SH-SY5Y (cell line): ENCODE measurements around the gene CCK.

ENCODE experiments used
- GATA2 ChIP-seq: IDR thresholded peaks from 2 replicates; pipeline ENCODE4 v1.6.1; 2011; ENCODE audit warnings: mild to moderate bottlenecking, low read depth, low read length
- GATA3 ChIP-seq: IDR thresholded peaks from 2 replicates; pipeline ENCODE4 v1.6.1; 2011; ENCODE audit warnings: low read depth, mild to moderate bottlenecking, low read length, moderate library complexity

The CCK gene

DNA sequence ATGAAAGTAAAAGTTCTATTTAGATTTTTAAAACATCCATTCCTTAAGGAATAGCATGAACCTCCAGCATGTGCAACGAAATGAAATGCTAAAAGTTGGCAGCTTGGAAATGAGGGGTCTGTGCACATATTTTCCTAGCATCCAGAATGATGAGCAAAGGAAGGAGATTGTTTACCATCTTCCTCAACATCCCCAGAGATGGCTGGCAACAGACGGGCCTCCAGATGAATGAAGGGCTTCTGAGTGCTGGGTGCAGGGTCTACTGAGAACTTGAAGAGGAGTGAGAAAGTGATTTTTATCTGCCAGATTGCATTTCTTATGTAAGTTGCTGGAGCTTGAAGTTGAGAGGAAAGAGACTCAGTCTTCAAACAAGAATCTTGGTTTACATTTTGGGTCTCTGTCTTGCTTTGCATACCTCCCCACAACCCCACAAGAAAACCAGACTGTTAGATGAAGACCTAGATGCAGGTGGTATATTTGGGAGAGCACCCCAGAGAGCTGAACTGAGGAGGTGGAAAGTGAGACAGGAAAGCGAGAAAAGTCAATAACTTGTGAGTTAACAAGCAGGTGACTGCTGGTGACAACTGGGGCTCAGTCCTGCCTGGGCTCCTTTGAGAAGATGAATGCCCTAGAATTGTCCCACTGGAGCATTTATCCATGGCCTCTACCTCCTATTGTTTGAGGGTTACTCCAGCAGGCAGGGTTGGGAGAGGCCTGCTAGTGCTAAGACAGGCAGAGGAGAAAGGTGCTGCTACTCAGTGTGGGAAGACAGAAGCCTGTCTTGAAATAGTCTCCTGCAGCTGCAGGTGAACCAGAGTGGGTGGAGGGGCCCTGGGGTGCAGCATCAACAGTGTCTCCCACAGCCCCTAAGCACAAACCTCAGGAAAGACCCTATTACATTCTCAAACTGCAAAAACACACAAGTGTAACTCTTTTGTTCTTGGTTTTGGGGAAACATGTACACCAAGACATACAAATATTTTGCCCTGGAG is 10.5 kb upstream of the CCK start:
- no peak for TF ChIP-seq GATA3
- TF ChIP-seq GATA2 = no peak

DNA sequence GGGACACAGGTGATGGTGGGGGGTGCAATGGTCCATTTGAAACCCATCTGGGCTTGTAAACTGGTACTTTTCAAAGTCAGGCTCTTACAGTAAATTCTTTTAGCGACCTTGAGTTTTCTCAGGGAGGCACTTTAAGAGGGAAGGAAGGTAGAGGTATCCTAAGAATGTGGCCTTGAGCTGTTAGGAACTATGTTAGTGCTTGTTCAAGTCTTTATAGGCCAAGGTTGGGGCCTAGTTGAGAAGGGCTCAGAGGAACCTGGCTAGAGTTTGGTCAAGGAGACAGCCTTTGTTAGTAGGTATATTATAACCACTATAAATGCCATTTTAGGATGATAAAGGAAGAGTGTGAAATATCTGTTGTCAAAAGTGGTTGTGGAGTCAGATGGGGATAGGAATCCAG is 9.2 kb upstream of the CCK start:
- TF ChIP-seq GATA3 (no peak), GATA2 (no peak)

DNA sequence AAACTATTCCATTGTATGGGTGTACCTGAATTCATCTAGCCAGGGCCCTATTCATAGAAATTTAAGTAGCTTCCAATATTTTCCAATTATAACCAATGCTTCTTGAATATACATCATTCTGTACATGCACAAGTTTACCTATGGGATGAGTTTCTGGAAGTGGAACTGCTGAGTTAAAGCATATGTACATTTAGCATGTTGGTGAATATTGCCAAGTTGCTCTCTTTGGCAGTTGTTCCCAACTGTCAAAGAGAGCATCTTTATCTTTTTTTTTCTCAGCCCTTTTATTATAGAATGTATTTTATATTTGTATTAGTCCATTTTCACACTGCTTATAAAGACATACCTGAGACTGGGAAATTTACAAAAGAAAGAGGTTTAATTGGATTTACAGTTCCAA is 8.3 kb upstream of the CCK start:
- TF ChIP-seq GATA3 = no peak
- TF ChIP-seq GATA2 = no peak

DNA sequence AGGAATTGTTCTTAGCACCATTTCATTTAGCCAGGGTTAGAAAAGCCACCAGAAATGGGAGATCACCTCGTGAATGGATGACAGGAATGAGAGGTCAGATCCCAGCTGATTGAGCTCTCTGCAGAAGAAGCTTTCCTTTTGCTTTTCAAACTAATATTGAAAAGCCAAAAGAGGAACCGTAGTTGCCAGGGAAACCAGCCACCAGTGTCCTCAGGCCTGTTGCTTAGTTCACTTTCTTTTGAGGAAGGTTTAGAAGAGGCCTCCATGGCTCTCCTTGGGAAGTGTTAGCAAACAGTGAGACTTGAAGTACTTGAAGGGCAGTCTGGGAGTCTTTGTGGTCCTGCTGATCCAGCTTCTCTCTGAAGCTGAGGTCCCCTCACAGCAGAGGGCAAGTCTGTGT is 7.4 kb upstream of the CCK start:
- no peak for TF ChIP-seq GATA2
- TF ChIP-seq GATA3 = no peak

DNA sequence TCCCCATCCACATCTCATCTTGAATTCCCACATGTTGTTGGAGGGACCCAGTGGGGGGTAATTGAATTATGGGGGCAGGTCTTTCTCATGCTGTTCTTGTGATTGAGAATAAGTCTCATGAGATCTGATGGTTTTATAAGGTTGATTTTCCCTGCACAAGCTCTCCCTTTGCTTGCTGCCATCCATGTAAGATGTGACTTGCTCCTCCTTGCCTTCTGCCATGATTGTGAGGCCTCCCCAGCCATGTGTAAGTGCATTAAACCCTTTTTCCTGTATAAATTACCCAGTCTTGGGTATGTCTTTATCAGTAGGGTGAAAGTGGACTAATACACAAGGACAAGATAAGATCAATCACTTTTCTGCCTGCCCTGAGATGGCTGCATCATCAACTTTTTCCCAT is 5.8 kb upstream of the CCK start:
- TF ChIP-seq GATA2 (no peak), GATA3 (no peak)

DNA sequence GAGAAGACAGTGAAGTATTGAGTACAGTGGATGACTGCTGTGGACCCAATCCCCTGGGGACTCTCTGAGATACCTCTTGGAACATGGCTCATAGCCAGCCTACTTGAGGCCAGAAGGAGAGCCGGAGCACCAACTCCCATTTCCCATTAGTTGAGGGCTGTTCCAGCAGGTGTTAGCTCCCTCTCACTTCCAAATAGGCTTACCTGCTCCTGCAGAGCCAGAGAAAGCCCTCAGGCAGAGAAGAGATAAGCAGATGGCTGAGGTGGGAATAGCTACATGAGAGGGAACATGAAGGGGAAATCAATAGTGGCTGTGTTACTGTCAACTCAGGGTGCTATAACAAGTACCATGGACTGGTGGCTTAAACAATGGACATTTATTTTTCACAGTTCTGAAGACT is 4.6 kb upstream of the CCK start:
- TF ChIP-seq GATA2 = no peak

DNA sequence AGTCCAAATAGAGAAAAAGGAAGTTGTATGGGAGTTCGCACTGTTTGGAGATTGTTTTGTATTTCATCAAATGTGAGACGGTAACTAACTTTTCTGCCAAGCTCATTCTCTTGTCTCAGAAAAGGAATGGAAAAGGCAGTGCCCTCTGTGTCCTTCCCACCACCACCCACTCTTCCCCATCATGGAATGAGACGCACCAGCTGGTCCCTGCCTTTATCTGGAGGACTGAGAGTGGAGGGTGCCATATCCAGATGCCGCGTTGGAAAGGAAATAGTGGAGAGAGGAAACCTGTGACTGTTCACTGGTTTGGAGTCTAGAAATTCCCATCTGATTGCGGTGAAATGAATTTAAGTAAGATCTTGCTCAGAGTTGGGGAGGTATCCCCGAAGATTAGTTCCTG is 3.7 kb upstream of the CCK start:
- TF ChIP-seq GATA2 (no peak), GATA3 (no peak)

DNA sequence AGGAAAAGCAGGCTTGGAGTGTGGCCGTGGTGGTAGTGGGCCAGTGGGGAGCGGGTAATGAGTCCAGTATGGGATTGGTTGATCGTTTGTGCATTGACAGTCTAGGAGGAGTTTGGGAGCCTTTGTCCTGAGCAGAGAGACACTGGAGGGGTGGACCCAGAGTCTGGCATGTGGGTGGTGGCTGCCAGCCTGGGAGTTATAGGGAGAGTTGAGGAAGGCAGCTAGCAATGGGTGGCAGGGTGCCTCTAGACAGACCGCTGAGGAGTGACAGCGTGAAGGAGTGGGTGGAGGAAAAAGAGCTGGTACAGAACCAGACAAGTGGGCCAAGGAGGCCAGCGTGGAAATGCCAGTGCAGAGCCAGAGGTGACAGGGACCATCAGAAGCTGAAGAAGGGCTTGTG is 1.9 kb upstream of the CCK start:
- TF ChIP-seq GATA2 = no peak
- no peak for TF ChIP-seq GATA3

DNA sequence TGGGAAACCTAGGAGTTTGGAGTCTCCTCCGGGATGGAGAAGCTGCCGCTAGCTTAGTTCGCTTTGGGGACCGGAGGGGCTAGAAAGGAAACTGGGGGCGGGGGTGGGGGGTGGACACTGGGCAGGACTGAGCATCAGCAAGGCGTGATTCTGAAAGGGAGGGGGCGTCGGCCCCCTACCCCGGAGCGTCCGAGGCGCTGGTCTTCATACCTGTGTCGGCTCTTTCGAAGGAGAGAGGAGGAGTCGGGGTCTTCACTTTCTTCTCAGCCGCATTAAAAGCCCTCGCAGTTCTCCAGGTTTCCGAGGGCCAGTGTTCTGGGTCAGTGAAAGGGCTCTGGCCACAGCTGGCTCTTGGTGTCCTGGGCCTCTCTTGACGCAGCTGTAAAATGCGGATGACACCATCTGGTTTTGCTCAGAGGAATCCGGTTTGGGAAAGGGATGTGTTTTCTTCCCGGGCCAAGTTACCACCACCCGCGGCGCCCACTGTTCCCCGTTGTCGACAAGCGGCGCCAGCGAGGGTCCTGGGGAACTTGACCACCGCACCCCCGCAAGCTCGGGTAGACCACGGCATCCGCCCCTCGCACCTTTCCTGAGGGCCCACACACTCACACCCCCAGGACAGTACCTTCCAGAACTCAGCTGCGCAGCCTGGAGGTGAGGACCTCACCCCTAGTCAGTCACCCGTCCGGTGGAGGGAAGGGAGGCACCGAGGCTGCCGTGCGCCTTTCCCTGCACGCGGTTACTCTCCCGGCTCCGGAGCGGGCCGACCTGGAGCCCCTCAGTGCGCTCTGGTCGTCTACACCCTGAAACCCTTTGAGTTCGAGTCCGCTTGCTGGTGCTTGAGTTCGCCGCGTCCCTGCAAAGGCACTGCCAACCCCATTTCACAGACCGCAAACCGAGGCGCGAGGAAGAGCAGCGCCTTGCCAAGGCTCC is 660 bp downstream of the CCK start:
- TF ChIP-seq GATA3 (no peak), GATA2 (no peak)

DNA sequence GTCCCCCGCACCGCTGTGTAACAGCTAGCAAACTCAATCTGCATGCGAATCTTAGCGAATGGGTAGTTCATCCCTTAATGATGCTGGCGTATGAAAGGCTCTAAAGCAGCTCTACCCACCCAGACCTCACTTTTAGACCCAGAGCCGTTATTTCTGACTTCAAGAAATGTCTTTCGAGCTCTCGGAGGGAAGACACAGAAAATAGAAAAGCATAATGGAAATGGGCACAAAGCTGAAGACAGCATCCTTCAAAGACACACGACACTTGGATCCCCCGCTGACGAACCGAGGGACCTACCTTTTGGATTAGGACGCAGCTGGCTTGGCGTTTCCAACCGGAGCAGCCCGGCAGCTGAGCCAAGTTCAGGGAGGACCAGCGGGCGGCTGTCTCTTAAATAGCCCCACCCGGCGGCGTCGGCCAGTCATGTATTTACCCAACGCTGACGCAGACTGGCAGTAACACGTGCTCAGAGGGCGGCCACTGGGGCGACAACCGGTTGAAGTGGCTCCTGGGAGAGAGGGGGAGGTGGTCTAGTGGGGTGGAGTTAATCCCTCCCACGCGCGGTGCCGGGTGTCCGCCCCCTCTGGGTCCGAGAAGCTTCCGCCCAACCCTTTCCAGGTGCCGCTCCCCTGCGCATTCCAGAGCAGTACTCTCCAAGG is 1.5 kb downstream of the CCK start:
- TF ChIP-seq GATA3 (no peak), GATA2 (no peak)

DNA sequence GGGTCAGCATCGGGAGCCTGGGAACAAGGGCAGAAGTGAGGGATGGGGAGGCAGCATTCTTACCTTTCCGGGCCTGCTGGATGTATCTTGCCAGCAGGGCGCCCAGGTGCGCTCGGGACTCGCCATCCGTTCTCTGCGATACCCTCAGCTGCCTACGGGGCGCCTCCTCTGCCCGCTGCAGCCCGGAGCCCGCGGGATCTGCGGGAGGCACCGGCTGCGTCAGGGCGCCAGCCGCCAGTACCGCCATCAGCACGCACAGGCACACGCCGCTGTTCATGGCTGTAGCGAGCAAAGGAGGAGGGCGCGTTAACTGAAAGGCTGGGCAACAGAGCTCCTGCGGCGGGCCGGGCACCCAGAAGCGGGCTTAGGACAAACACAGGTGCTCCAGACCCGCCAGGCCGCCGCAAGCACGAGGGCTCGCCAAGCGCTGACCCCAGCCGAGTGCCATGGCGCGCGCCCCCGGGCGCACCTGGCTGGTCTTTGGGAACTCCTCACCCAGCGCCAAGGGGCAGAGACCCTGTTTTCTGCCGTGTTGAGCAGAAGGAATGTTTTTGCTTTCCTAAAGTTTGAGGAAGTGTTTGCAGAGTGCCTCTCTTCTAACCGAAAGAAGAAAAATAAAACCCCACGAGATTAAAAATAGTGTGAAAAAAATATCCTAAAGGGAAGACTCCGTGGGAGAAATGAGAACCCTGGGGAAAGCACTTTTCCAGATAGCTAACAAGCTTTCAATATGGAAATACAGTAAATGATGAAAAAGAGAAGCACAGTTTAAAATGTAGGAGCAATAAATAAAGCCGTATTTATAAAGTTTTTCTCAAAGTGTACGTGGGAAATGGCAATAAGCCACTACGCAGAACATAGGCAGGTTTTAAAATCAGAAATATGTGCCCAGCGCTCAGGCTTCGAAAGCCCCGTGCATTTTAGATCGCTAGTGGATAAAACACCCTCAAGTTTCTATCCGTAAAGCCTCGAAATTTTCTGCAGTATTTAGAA is 2.3 kb downstream of the CCK start:
- TF ChIP-seq GATA3 (no peak), GATA2 (no peak)

DNA sequence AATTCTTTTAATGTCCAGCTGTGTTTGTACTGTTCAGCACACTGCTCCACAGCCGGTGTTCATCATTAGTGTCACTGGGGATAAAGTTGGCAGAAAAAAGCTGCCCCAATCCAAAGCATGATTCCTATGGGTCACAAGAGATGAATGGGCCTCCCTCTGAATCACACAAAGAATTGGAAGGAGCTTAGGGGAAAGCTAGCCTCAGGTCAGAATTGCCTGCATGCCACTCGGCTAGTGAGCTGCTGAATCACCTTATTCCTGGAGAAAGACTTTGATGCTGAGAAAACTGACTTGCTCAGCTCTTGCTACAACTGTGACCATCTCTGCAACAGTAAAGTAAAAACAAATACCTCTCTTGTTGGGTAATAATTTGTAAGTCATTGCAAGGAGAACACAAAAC is 3.5 kb downstream of the CCK start:
- TF ChIP-seq GATA3 (no peak), GATA2 (no peak)

DNA sequence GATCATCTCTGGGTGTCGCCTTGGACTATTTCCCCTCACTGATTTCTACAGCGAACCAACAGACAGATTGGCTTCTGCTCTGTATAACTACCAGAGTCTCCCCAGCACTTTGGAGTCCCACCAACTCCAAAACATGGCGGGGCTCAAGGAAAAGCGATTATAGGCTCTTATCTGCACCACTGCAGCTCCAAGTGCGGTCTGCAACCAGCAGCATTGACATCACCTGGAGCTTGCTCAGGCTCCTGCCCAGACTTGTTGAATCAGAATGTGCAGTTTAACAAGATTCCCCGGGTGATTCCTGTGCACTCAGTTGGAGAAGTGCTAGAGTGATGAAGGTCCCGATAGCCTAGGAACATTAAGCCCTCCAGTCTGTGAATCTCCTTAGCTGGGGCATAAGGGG is 9.0 kb downstream of the CCK start:
- no peak for TF ChIP-seq GATA2
- TF ChIP-seq GATA3 = no peak
